ENCODE results near the gene TANC1.

The TANC1 gene

GRCh38 chr2:159019021-159019420, 50.6 kb downstream of the TANC1 start:
- TF ChIP-seq REST (IDR thresholded peaks at IDR 0.05; ENCODE audit: insufficient read depth in 1 of 2, low read depth in 2 of 2, low read length in 2 of 2) = no peak
- TF ChIP-seq SIN3A (IDR thresholded peaks at IDR 0.05; ENCODE audit: borderline replicate concordance, insufficient read depth, low read length) = no peak
- no peak for TF ChIP-seq FOXP2 (optimal IDR thresholded peaks at IDR 0.05; ENCODE audit: borderline replicate concordance, extremely low read depth, extremely low read length, insufficient read depth)
- TF ChIP-seq TAF1 (IDR thresholded peaks at IDR 0.05; ENCODE audit: borderline replicate concordance, insufficient read depth, low read length) = no peak
- no peak for TF ChIP-seq POLR2AphosphoS5 (IDR thresholded peaks at IDR 0.05; ENCODE audit: low read depth, low read length)

- TF ChIP-seq POLR2AphosphoS5 (IDR thresholded peaks at IDR 0.05; ENCODE audit: low read depth, low read length) = no peak
- no peak for TF ChIP-seq TAF1 (IDR thresholded peaks at IDR 0.05; ENCODE audit: borderline replicate concordance, insufficient read depth, low read length)
- TF ChIP-seq REST (IDR thresholded peaks at IDR 0.05; ENCODE audit: insufficient read depth in 1 of 2, low read depth in 2 of 2, low read length in 2 of 2) = no peak
- TF ChIP-seq SIN3A (IDR thresholded peaks at IDR 0.05; ENCODE audit: borderline replicate concordance, insufficient read depth, low read length) = no peak
These were observed 53.6 kb downstream of the TANC1 start for GRCh38 chr2:159022019-159022418.

GRCh38 chr2:159026170-159026569, 57.7 kb downstream of the TANC1 start:
- TF ChIP-seq FOXP2 (optimal IDR thresholded peaks at IDR 0.05; ENCODE audit: borderline replicate concordance, extremely low read depth, extremely low read length, insufficient read depth) (no peak), SIN3A (IDR thresholded peaks at IDR 0.05; ENCODE audit: borderline replicate concordance, insufficient read depth, low read length) (no peak), TAF1 (IDR thresholded peaks at IDR 0.05; ENCODE audit: borderline replicate concordance, insufficient read depth, low read length) (no peak), POLR2AphosphoS5 (IDR thresholded peaks at IDR 0.05; ENCODE audit: low read depth, low read length) (no peak), REST (IDR thresholded peaks at IDR 0.05; ENCODE audit: insufficient read depth in 1 of 2, low read depth in 2 of 2, low read length in 2 of 2) (no peak)

- TF ChIP-seq FOXP2 (optimal IDR thresholded peaks at IDR 0.05; ENCODE audit: borderline replicate concordance, extremely low read depth, extremely low read length, insufficient read depth) (no peak), REST (IDR thresholded peaks at IDR 0.05; ENCODE audit: insufficient read depth in 1 of 2, low read depth in 2 of 2, low read length in 2 of 2) (no peak), TAF1 (IDR thresholded peaks at IDR 0.05; ENCODE audit: borderline replicate concordance, insufficient read depth, low read length) (no peak), POLR2AphosphoS5 (IDR thresholded peaks at IDR 0.05; ENCODE audit: low read depth, low read length) (no peak), SIN3A (IDR thresholded peaks at IDR 0.05; ENCODE audit: borderline replicate concordance, insufficient read depth, low read length) (no peak)
These were observed 60.3 kb downstream of the TANC1 start for GRCh38 chr2:159028776-159029175.

- no peak for TF ChIP-seq POLR2AphosphoS5 (IDR thresholded peaks at IDR 0.05; ENCODE audit: low read depth, low read length)
- no peak for TF ChIP-seq TAF1 (IDR thresholded peaks at IDR 0.05; ENCODE audit: borderline replicate concordance, insufficient read depth, low read length)
- TF ChIP-seq SIN3A (IDR thresholded peaks at IDR 0.05; ENCODE audit: borderline replicate concordance, insufficient read depth, low read length) = no peak
- TF ChIP-seq REST (IDR thresholded peaks at IDR 0.05; ENCODE audit: insufficient read depth in 1 of 2, low read depth in 2 of 2, low read length in 2 of 2) = no peak
- no peak for TF ChIP-seq FOXP2 (optimal IDR thresholded peaks at IDR 0.05; ENCODE audit: borderline replicate concordance, extremely low read depth, extremely low read length, insufficient read depth)
These were observed 61.5 kb downstream of the TANC1 start for GRCh38 chr2:159029936-159030335.

All from PFSK-1 (cell line).